ENCODE data around the gene FBXL13.
A peak's percentile ranks its signal among the peaks of the same experiment; 100 is the strongest.
"Not testable (repeated sequence)": the region's sequence is repeated elsewhere in the genome, so short reads cannot be mapped to it uniquely, and the experiment has no call there.

FBXL13 gene

DNA sequence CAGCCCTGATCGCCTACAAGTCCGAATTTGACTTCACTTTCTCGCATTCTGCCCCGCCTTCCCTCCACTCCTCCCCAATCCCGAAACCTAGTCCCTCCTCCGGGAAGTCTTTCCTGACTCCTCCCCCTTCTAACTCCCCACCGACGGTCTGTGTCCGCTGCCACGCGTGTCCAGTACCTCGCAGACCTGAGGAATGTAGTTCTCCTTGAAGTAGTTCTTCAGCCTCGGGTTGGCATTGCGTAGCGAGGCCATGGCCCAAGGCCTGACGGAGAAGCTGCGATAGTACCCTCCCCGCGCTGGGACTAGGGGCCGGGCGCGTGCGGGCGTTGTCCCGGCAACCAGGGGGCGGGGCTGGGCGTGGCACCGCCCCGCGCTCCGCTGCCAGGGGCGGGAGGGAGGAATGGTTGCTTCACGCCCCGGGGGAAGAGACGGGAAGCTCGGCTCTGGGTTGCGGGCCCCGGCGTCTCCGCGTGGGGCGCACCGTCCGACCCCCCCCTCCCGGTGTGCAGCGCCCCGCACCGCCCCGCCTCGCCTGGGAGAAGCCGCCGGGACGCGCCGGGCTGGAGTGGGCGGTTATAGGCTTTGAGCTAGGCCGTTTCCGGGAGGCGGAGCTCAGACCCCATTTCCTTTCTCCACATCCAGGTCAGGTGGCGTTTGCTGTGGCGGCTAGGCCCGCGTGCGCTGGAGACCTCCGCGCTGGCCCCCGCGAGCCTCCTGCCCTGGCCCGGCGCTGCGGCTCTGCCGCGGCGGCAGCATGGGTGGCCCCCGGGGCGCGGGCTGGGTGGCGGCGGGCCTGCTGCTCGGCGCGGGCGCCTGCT, at the start of gene FBXL13, which contains the start of gene ARMC10:
Gene FBXL13, minus strand, starts transcription at position 278 of the 818 bp plus-strand sequence.
Gene ARMC10, plus strand, starts transcription at position 622 of the 818 bp plus-strand sequence. Its CDS starts 133 bp downstream, at position 755.
- DNase-seq: peak; percentile 88

DNA sequence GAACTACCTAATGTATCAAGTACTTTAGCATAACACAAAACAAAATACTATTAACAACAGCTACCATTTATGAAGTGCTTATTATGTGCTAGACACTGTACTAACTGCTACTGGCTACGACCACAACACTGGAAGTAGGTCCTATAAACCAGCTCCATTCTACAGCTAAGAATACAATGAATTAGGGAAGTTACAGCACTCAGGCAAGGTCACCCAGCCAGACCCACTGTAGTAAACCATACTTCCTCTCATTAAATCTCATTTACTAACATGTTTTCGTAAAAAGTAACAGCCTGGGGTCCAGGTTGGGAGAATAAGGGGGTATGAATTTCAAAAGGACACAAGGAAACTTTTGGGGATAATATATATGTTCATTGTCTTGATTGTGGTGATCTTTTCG, 48.9 kb upstream of the FBXL13 start:
- no peak for DNase-seq

GRCh38 chr7:103121641-103122040, 47.0 kb upstream of the FBXL13 start:
- no peak for DNase-seq

DNA sequence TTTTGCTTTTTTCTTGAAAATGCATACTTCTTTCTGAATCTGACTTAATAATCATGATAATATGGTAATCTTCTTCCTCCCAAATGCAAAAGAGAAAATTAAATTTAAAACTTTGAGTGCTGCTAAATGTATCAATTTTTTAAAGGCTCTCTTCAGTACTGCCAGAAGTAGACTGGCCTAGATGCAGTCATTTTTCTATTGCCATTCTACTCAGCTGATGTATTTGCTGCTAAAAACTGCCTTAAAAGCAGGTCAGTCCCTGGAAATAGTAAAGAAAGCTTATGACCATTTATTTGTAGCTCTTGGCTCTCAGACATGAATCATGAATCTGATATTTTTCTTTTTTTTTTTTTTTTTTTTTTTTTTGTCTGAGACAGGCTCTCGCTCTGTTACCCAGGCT, 45.8 kb upstream of the FBXL13 start:
- no peak for DNase-seq

DNA sequence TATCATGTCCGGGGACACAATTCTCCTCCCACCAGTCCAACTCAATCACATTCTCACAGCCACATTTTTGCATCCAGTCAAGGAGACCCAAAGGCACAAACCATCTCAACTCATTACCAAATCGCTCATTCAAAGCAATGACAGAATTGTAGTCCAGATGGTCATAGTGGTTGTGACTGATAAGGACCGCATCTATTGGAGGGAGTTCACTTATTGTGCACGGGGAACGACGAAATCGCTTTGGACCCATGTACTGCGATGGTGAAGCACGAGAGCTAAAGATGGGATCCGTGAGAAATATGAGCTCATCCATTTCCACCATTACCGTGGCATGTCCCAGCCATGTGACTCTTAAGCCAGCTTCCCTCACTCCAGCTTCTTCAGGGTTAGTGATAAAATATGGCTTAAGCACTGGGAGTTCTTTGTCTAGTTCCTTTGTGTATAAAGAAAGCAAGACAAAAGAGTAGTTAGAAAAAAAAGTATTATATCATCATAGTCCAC, 45.2 kb upstream of the FBXL13 start:
- no peak for DNase-seq

GRCh38 chr7:103117465-103117864, 42.9 kb upstream of the FBXL13 start:
- no peak for DNase-seq

DNA sequence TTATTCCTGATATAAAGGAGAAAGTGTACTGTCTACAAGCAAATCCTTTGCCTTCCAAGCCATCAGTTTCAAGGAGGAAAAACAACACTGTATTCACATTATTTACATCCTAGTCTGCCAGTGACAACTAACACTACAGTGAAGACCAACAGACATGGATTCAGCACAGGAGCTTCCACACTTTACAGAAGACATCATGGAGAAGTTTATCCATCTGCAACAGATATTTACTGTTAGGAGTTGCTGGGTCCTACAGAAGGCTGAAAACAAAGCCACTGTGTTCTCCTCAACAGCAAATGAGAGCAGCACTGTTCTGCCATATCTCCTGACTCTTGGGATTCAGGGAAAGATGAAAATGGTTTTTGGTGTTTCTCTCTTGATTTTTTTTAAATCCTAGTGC, 42.4 kb upstream of the FBXL13 start:
- DNase-seq: no peak

DNA sequence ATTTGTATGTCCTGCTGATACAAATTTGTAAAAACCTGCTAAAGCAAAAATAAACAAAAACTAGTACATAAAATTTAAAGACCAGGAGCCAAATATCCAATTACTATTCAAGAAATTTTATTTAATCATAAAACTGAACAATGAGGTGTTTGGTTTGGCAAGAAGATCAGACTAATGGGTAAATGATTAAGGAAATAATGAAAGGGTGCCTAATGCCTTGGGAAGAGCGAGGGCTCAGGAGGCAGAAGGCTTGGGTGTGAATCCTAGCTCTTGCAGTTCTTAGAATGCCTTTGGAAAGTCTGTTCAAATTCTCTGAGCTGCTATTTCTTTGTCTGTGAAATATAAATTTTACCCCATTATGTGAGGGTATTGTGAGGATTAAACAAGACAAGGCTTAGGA, 41.9 kb upstream of the FBXL13 start:
- no peak for DNase-seq

GRCh38 chr7:103115771-103116170, 41.2 kb upstream of the FBXL13 start:
- DNase-seq: no peak

- no peak for DNase-seq
These were observed 40.0 kb upstream of the FBXL13 start for GRCh38 chr7:103114576-103115008.

GRCh38 chr7:103113164-103113563, 38.6 kb upstream of the FBXL13 start:
- DNase-seq: no peak

DNA sequence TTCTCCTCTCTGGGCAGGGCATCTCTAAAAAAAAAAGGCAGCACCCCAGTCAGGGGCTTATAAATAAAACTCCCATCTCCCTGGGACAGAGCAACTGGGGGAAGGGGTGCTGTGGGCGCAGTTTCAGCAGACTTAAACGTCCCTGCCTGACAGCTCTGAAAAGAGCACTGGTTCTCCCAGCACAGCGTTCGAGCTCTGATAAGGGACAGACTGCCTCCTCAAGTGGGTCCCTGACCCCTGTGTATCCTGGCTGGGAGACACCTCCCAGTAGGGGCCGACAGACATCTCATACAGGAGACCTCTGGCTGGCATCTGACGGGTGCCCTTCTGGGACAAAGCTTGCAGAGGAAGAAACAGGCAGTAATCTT, 32.1 kb upstream of the FBXL13 start:
- DNase-seq: not testable (repeated sequence)

- no peak for DNase-seq
These were observed 31.6 kb upstream of the FBXL13 start for GRCh38 chr7:103106005-103106702.

DNA sequence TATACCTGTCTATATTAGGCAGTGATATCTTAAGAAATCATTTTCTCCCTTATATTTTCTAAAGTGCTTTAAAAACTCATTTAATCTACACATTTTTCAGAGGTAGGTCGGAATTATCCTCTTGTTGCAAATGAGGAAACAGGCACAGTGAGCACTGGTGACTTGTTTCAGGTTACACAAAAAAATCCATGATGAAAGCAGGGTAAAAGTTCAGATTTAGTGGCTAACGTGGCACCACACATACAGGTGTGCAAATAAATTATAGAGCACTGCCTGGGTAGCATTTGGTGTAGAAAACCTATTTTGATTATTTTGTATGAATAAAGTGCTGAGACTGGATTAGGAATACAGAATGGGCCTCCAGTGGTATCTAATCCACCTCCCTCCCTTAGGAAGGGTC, 26.9 kb upstream of the FBXL13 start:
- no peak for DNase-seq

GRCh38 chr7:103100348-103100747, 25.8 kb upstream of the FBXL13 start:
- no peak for DNase-seq

DNA sequence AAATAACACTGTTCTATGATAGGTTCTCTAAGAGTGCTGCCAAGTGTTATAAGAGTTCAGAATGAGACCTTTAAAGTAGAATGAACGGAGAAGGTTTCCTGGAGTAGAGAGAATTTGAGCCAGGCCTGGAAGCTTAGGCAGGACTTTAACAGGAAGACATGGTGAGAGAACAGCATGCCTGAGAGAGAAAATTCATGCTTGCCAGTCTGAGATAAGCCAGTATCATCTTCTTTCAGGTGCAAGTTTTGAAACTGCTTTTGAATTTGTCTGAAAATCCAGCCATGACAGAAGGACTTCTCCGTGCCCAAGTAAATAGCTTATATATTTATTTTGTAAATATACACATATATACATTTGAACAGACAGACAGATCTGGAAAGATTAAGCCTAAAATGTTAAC, 22.4 kb upstream of the FBXL13 start:
- no peak for DNase-seq

DNA sequence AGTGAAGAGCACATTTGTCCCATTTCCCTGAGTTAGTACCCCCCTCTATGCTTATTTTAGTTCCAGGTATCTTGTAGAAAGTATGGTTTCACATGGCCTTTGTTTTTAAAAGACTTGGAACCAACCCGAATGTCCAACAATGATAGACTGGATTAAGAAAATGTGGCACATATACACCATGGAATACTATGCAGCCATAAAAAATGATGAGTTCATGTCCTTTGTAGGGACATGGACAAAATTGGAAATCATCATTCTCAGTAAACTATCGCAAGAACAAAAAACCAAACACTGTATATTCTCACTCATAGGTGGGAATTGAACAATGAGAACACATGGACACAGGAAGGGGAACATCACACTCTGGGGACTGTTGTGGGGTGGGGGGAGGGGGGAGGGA, 21.0 kb upstream of the FBXL13 start:
- DNase-seq: not testable (repeated sequence)

GRCh38 chr7:103094102-103094501, 19.5 kb upstream of the FBXL13 start:
- DNase-seq: no peak

- no peak for DNase-seq
These were observed 18.8 kb upstream of the FBXL13 start for GRCh38 chr7:103093429-103093828.

DNA sequence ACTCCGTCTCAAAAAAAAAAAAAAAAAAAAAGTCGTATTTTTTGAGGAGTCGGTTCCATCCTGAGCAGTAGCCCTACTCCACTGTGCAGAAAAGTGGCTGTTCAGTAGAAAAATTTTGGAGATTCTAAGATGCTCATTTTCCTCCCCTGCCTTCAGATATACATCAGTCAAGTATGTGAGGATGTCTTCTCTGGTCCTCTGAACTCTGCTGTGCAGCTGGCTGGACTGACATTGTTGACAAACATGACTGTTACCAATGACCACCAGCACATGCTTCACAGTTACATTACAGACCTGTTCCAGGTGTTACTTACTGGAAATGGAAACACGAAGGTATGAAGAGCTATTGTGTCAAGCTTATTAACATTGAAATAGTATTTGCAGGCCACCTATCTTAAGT, 17.7 kb upstream of the FBXL13 start:
- not testable (repeated sequence) for DNase-seq

DNA sequence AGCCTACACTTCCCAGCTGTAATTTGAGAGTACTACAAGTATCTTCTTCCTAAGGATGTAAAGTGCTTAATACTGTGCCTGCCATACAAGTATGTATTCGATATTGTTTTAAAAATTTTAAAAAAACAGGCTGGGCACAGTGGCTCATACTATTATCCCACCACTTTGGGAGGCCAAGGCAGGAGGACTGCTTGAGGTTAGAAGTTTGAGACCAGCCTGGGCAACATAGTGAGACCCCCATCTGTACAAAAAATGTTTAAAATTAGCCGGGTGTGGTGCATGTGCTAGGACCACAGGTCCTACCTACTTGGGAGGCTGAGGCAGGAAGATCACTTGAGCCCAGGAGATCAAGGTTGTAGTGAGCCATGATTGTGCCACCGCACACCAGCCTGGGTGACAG, 8.6 kb upstream of the FBXL13 start:
- no peak for DNase-seq

- DNase-seq: no peak
These were observed 7.9 kb upstream of the FBXL13 start for GRCh38 chr7:103082497-103082896.

DNA sequence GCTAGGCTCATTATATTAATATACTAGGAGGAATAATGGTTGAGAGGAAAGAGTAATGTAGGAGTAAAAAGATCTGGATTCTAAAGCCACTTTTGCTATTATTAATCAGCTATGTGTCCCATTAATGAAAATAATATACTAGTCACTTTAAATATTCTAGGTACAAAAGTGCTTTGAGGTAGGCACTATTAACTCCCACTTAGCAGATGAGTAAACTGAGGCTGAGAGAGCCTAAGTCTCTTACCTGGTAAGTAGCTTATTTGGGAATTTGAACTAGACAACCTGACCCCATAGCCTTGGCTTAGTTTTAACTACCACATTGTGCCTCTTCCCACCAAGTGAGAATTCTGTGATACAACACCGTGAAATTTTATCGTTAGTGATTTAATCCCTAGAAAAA, 6.3 kb upstream of the FBXL13 start:
- DNase-seq: no peak

DNA sequence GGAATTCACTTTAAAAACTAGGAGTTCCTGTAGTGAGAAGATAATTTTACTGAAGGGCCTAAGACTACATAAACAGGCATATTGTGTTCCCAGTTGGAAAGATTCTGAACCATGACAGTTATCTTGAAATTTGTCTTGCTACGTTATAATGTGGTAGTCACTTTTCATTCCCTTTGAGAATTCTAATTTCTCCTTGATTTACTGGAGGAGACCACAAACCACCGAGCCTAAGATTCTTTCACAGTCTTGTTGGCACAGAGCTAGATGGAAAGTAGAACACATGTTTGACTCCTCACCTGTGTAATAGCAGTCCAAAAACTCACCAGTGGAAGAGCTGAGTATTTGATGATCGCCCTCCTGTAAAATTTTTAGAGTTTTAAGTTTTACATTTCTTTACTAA, 5.2 kb upstream of the FBXL13 start:
- no peak for DNase-seq
